ENCODE data around the gene POLR2J.

The POLR2J gene

GRCh38 chr7:102436118-102436517, 42.6 kb downstream of the POLR2J start:
- no peak for DNase-seq (ENCODE audit: low read depth)

- DNase-seq (ENCODE audit: low read depth), result no peak
Observed at GRCh38 chr7:102434039-102434486, 44.7 kb downstream of the POLR2J start.

GRCh38 chr7:102433219-102434038, 45.3 kb downstream of the POLR2J start, which contains the start of gene ORAI2:
Gene ORAI2, plus strand, starts transcription at chr7:102433575. Its CDS starts 5,382 bp downstream, at chr7:102438957.
- no peak for DNase-seq (ENCODE audit: low read depth)

- DNase-seq (ENCODE audit: low read depth), result no peak
Observed at GRCh38 chr7:102432442-102433218, 46.1 kb downstream of the POLR2J start.

- no peak for DNase-seq (ENCODE audit: low read depth)
Observed at GRCh38 chr7:102431617-102432298, 47.0 kb downstream of the POLR2J start.

- no peak for DNase-seq (ENCODE audit: low read depth)
Observed at GRCh38 chr7:102429141-102429899, 49.4 kb downstream of the POLR2J start.

- no peak for DNase-seq (ENCODE audit: low read depth)
Observed at GRCh38 chr7:102427019-102427405, 51.7 kb downstream of the POLR2J start.

- no peak for DNase-seq (ENCODE audit: low read depth)
Observed at GRCh38 chr7:102426268-102427018, 52.3 kb downstream of the POLR2J start.

GRCh38 chr7:102425639-102426267, 53.0 kb downstream of the POLR2J start:
- DNase-seq (ENCODE audit: low read depth), result no peak

- no peak for DNase-seq (ENCODE audit: low read depth)
Observed at GRCh38 chr7:102424787-102425218, 53.9 kb downstream of the POLR2J start.

GRCh38 chr7:102424129-102424551, 54.6 kb downstream of the POLR2J start:
- no peak for DNase-seq (ENCODE audit: low read depth)
